ENCODE results near the gene WWOX. TPM values are rescaled to one million over a fixed set of nuclear protein-coding genes. Genes with fewer than 3 reads are reported as not detected.

Gene WWOX
- total and polyA plus RNA-seq, 2 of the 8 experiments (the other 6 are each of a cell fraction or from before 2014, with no cell fraction given), result 5.4 to 16.7 TPM

DNA sequence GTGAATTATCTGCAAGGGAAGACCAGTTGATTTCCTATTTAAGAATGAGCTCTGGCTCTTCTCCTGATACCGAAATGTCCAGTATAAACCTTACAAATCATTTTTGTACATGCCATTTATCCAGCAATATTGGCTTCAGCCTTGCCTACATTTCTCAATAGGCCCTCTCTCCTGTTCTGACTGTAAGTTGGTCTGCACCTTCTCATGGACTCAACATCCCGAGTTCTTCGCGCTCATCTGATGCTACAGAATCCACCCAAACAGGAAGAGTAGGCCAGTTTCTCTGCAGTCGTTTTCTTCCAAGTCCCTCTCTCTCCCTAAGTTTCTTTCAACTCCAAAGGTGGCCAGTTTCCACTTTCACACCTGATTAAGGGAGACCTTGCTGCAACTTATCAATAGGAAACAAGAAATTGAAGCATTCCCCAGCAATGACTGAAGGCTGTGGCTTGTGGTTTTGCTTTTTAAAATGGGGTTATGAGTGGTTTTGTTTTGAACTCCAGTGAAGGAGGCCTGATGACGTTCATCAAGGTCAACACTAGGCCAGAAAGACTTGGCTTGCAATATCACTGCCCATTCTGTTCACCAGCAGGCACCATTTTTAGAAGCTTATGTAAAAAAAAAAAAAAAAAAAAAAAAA, 1118.0 kb downstream of the WWOX start:
- Histone ChIP-seq H3K56ac (replicated peaks; ENCODE audit: insufficient read length, low read depth, low read length) (no peak overlapping the region), H4K5ac (ENCODE audit: insufficient read length, low read depth, low read length) (no peak overlapping the region), H4K91ac (replicated peaks; ENCODE audit: insufficient read length, low read length) (no peak overlapping the region), H2BK15ac (ENCODE audit: low read length) (no peak overlapping the region), H3K14ac (ENCODE audit: insufficient read length) (no peak overlapping the region), H2AK5ac (ENCODE audit: low read depth, low read length) (no peak overlapping the region), H3K27ac (ENCODE audit: low read depth, low read length) (no peak overlapping the region), H2BK12ac (ENCODE audit: low read depth, low read length) (no peak overlapping the region), H2BK120ac (replicated peaks; ENCODE audit: low read depth, low read length) (no peak overlapping the region), H3K18ac (ENCODE audit: extremely low read depth, low read length) (no peak overlapping the region), H3K4me1 (replicated peaks in 1 of 4; ENCODE audit: control insufficient read depth in 3 of 4, insufficient read depth in 4 of 4, low read length in 3 of 4) (peaks cover 1 to 4% (median 3%) of the 10 kb centered on the region in 4 experiments; a peak in 2 of 7 replicates), H2BK5ac (ENCODE audit: low read depth, low read length) (no peak overlapping the region), H3K36me3 (ENCODE audit: control insufficient read depth in 2 of 4, insufficient read depth in 4 of 4, low read length in 3 of 4) (no peaks in the 10 kb centered on the region), H3K9ac (replicated peaks in 1 of 4; ENCODE audit: extremely low read depth in 1 of 4, low read depth in 3 of 4, low read length in 3 of 4) (no peak overlapping the region), H3K4me2 (ENCODE audit: insufficient read depth in 1 of 2, low read depth in 2 of 2, low read length in 2 of 2) (no peak overlapping the region), H4K8ac (ENCODE audit: extremely low read depth, insufficient read depth, low read length) (no peak overlapping the region), H3K4ac (replicated peaks; ENCODE audit: insufficient read length, low read depth, low read length) (no peak overlapping the region), H3K79me2 (ENCODE audit: control insufficient read depth in 1 of 2, insufficient read depth in 2 of 2, low read length in 2 of 2) (no peaks in the 10 kb centered on the region), H3K23me2 (ENCODE audit: low read depth, low read length) (no peaks in the 10 kb centered on the region), H2BK20ac (ENCODE audit: low read length) (no peak overlapping the region), H3K9me3 (ENCODE audit: insufficient read depth in 2 of 2, low read depth in 1 of 2, low read length in 1 of 2) (no peaks in the 10 kb centered on the region), H3K23ac (ENCODE audit: insufficient read length) (no peak overlapping the region), H2AFZ (ENCODE audit: low read length) (no peak overlapping the region), H3K4me3 (ENCODE audit: extremely low read depth in 1 of 4, insufficient read depth in 2 of 4, low read depth in 3 of 4, low read length in 4 of 4) (no peak overlapping the region), H4K20me1 (replicated peaks in 1 of 2; ENCODE audit: control insufficient read depth in 1 of 2, insufficient read depth in 2 of 2, low read length in 2 of 2) (no peaks in the 10 kb centered on the region), H3K27me3 (replicated peaks in 1 of 4; ENCODE audit: control insufficient read depth in 3 of 4, extremely low read depth in 1 of 4, insufficient read depth in 3 of 4, low read length in 3 of 4) (no peaks in the 10 kb centered on the region), H3K79me1 (ENCODE audit: low read depth, low read length) (no peaks in the 10 kb centered on the region)
- DNase-seq (ENCODE audit: low read depth in 1 of 2, low spot score in 2 of 2) (no peak), FAIRE-seq (no peak)
- POLR2A ChIA-PET (ENCODE audit: partially characterized antibody), result no interaction called here
- TF ChIP-seq SUZ12 (IDR thresholded peaks at IDR 0.05; ENCODE audit: low read length) (no peak), YY1 (IDR thresholded peaks at IDR 0.05; ENCODE audit: low read depth, low read length) (no peak), TAF1 (IDR thresholded peaks at IDR 0.05; ENCODE audit: low read depth, low read length) (no peak), RXRA (IDR thresholded peaks at IDR 0.05; ENCODE audit: insufficient read depth, low read depth, low read length) (no peak), BRCA1 (IDR thresholded peaks at IDR 0.05; ENCODE audit: low read depth, low read length) (no peak), POU5F1 (IDR thresholded peaks at IDR 0.05; ENCODE audit: low read depth, low read length) (no peak), SAP30 (IDR thresholded peaks at IDR 0.05; ENCODE audit: insufficient read depth, insufficient replicate concordance, low read length) (no peak), GABPA (IDR thresholded peaks at IDR 0.05; ENCODE audit: borderline replicate concordance, insufficient read depth, low read length) (no peak), FOSL1 (IDR thresholded peaks at IDR 0.05; ENCODE audit: insufficient read depth, low read depth, low read length) (no peak)
- TF ChIP-seq, protein P1, sequence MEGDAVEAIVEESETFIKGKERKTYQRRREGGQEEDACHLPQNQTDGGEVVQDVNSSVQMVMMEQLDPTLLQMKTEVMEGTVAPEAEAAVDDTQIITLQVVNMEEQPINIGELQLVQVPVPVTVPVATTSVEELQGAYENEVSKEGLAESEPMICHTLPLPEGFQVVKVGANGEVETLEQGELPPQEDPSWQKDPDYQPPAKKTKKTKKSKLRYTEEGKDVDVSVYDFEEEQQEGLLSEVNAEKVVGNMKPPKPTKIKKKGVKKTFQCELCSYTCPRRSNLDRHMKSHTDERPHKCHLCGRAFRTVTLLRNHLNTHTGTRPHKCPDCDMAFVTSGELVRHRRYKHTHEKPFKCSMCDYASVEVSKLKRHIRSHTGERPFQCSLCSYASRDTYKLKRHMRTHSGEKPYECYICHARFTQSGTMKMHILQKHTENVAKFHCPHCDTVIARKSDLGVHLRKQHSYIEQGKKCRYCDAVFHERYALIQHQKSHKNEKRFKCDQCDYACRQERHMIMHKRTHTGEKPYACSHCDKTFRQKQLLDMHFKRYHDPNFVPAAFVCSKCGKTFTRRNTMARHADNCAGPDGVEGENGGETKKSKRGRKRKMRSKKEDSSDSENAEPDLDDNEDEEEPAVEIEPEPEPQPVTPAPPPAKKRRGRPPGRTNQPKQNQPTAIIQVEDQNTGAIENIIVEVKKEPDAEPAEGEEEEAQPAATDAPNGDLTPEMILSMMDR (IDR thresholded peaks at IDR 0.05; ENCODE audit: control extremely low read depth in 1 of 3, insufficient read depth in 1 of 3, low read depth in 1 of 3, low read length in 3 of 3), result no peak
- CTCF ChIA-PET (ENCODE audit: partially characterized antibody), result interaction anchor here (0.6 to 2.3 kb wide), 4 partner anchors 88 to 388 kb away, joined by 3 to 7 read pairs (median 3); no protein-coding TSS in a partner anchor
- 86% methylated on average over 6 of the region's 6 CpGs; no CpG with 5 or more reads in 1 of the 2 experiments for WGBS, 2 experiments (ENCODE audit: extremely low coverage in 1 of 2, insufficient coverage in 1 of 2, insufficient read length in 1 of 2, insufficient replicate concordance in 2 of 2, low coverage in 1 of 2, low lambda C conversion rate in 2 of 2, missing lambda C conversion rate in 1 of 2)

Measured in H1 (cell line).